HL-60/S4 (cell line): Measurements from ENCODE around the gene FAM217A.

ENCODE experiments used
- in situ Hi-C: fragments of 300-500 bp; cut with MboI; formaldehyde crosslinking; loops from 2 replicates; pipeline ENCODE4 v1.14.3; 2022; ENCODE audit warnings: low sequenced_read_pairs

The FAM217A gene

DNA sequence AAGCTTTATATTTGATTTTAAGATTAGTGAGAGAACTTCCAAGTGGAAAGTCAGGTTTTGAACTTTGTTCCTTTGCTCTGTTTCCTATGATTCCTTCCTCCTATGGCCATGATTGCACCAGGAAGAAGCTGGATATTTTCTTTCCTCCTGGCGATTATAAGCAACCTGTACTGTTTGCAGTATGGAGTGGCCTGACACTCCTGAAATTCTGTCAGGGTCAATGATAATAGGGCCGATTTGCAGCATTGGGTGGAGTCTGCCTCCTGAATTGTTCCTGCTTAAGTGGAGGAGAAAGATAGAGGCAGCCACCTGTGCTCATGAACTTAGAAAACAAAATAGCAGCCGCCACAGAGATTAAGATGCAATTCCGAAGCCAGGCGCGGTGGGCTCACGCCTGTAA is 9.8 kb upstream of the FAM217A start:
- in situ Hi-C loops: no loop called here

DNA sequence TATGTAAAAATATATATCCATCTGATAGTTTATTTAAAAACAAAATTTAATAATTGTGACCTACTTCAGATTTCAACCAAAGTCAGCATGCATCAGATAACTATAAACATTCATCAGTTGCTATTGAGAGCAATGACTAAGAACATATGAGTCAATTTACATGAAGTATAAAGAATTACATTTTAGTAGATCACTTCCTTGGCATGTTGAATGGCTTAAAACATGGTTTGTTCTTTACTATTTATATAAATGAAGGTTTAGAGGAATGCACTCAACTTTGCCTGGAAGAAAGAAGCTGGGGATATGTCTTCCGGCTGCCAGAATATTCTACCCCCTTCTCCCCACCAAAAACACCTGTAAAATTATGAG is 6.4 kb upstream of the FAM217A start:
- in situ Hi-C loops: no loop called here

DNA sequence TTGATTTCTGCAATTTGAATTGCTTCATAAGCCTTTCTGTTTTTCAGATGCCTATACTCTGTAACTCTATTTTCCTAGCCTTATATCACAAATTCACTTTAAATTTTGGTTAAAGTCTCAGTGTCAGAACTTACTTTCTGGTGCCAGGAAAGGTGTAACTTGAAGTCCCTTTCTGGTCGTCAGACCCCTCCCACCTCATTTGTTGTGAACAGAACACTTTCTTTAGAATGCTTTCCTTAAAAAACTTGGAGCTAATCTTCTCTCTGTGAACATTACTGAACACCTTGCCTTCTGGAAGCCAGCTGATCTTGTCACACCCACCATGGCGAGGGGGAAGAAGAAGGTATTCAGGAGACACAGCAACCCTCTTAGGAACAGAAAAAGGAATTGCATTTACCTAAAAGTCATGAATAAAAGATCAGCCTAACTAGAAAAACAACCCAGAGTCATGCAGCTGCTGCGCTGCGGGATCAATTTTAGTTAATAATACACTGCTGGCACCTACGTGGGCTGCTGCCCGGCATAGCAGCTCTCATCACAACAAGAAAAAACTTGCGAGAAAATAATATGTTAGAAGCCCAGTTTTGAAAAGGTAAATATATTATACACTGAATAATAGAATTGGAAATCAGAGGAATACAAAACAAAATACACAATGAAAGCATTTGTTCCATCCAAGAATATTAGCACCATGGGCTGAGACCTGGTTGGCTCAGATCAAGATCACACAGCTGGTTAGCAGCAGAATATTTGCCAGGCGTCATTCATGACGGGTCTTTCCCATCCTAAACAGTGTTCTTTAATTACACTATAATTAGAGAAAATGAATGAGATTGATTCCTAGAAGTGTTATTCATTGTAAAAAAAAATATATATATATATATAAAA is 5.8 kb upstream of the FAM217A start:
- in situ Hi-C loops: no loop called here

DNA sequence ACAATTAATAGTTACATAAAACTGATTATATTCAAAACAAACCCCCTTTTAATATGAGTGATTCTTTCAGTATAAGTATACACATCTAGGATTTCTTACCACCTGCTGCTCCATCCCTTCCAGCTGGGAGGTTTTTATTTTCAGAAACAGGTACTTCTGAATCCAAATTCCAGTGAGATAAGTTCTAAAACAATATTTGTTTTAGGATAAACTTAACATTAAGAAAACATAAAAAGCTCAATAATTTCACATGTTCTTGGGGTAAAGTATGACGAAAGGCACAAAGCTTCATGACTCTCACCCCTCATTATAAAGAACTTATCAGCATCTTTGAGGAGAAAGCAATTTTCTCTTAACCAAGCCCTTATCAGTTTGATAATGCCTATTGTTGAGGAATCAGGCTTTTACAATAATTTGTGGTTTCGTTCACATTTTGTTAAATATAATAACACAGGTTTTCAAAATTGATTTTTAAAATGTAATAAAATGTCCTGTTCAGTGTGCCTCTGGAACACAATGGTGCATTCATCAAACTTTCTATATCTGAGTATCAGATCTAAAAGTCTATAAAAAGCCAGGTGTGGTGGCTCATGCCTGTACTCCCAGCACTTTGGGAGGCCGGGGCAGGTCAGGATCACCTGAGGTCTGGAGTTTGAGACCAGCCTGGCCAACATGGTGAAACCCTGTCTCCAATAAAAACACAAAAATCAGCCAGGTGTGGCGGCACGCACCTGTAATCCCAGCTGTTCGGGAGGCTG is 4.3 kb downstream of the FAM217A start:
- in situ Hi-C loops: no loop called here

DNA sequence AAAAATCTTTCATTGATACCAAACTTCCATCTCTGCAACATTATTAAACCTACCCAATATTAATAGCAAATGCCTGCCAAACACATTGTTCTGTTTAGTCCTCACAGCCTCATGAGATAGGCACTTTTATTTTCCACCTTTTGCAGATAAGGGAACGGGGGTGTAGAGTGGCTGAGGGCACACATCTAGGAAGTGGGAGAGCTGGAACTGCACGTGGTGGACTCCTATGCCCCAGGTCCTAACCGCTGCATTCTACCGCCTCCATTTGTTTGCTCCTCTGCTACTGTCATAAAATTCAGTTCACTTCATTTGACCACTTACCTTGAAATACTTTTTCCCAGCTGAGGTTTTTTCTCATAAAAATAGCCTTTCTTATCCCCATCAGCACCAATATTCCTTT is 7.6 kb downstream of the FAM217A start:
- in situ Hi-C loops: no loop called here

DNA sequence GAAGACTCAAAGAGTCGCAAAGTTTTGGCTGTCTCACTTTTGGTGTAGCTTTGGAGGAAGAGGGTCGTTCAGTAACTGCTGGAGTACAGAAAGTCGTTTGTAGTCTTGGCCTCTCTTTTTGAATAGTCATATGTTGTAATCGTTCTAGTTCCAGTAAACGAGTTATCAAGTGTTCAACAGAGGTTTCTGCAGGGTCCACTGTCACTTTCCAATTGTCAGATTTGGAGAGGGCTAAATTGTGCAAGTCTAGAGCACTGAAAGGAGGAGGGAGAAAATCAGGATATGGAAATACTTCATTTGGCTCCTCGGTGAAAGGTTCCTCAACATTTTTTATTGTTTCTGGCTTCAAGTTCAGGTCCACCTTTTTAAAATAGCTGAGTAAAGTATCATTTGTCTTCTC is 9.7 kb downstream of the FAM217A start:
- in situ Hi-C loops: no loop called here

DNA sequence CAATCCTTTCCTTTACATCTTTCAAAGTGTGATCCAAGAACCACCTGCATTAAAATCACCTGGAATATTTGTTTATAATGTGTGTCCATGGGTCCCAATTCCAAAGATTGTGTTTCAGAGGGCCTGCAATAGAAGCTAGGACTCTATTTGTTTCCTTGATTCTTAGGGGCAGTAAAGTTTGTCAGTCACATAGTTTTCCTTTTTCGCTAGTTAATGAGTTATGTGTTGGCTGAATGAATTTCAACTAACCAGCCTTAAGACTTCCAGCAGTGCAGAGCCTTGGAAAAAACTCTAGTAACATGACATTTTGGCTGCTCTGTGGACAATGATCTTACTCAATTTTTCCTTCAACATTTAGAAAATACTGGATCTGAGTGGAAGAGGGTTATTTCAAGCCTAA is 11.3 kb downstream of the FAM217A start:
- in situ Hi-C loops: no loop called here

DNA sequence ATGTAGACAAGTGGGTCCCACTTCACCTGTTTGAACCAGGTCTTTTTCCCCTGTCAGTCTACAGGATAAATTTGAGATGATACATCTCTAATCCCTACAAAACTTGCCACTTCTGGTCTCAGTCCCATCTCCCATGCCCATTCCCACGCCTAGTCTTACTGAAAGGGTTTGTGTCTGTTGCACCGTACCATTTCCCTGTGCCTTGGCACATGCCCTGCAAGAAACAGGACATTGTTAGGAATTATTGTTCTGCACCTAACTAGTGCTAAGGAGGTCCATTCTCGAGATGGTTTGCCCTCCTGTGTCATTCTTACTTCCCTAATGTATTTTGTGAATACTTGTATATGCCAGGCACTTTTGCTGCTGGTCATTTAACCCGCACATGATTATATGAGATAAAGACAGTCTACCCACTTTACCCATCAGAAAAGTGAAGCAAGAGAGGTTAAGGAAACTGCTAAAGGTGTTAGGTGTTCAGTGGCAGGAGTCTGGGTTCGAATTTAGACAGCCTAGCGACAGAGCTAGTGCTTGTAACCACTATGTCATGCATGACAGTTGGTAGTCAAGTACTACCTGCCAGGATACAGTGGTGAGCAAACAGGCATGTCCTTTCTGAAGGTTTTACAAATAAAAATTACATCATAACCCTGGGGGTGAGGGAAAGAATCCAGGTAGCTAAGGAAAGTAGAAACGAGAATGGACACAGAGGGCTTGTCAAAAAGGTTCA is 12.7 kb downstream of the FAM217A start:
- in situ Hi-C loops: no loop called here

DNA sequence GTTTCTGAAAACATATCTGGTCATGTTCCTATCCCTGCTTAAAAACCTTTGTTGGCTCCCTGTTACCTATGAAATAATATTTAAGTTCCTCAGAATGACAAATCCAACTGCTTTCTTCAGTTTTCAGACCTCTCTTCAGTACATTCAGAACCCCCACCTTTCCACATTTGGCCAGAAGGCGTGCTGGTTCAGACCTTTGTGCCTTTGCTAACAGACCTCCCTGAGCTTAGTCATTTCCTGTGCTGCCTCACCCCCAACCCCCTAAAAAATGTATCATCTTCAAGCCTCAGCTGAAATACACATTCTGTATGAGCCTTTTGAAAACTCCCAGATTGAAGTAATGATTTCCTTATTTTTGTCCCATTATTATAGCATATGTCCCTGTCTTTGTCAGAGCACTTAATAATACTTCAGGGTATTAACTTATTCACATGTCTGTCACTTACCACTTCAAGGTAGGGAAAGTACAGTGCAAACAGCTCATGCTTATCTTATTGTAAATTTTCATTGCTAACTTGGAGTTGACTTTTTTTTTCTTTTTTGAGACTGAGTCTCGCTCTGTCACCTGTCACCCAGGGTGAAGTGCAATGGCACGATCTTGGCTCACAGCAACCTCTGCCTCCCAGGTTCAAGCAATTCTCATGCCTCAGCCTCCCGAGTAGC is 19.7 kb downstream of the FAM217A start:
- in situ Hi-C loops: no loop called here

DNA sequence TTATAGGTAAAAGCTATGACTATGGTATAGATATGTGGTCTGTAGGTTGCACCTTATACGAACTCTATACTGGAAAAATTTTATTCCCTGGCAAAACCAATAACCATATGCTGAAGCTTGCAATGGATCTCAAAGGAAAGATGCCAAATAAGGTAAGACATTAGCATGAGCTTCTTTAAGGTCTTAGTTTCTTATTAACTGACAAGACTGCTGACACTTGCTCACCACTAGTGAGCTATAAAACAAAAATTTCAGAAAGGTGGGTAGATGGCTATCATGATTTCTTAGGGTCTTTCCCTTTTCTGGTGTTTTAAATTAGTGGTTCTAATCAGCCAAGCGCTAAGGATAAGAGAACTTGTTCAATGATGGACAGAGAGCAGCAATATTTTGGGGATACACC is 21.9 kb downstream of the FAM217A start:
- in situ Hi-C loops: no loop called here

DNA sequence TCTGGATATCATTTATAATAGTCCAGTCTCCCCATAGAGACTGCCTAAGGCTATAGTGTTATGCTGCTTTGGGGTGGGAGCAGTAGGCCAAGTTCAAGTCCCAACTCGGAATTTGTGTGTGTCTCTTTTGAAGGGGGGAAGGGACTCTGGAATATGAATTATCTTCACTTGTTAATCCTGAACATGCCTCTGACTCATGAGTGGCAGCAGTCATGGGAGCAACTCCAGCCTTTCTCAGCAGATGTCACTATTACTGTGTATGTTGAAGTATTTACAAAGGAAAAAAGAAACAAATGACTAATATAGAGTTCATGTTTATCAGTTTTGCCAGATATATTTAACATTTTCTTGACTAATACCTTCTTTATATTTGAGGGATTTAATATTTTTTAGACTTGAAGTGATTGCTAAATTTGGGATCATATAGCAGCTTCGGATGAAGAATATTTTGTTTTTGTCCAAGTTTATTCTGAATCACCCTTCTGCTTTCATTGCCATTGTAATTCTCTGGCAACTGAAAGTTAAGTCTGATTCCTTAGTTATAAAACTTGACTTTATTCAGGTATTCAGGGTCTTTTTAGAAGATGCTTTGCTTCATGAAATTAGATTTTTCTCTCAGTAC is 23.4 kb downstream of the FAM217A start:
- in situ Hi-C loops: no loop called here

DNA sequence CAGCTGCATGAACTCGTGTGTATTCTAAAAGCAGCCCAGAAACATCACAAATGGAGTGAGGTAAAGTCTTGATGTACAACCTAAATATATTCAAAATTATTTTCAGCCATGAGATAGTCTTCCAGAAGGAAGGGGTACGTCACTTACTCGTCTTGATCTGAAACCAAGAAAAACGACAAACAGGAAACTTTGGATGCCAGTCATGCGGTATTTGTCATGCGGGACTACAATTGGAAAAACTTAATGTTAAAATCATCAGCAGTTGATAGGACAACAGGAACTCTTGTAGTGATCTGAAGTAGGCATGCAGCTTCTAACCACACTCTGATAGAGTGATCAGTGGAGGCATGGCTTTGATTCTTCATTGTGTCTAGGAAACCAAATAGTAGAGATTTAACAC is 29.7 kb downstream of the FAM217A start:
- in situ Hi-C loops: no loop called here

DNA sequence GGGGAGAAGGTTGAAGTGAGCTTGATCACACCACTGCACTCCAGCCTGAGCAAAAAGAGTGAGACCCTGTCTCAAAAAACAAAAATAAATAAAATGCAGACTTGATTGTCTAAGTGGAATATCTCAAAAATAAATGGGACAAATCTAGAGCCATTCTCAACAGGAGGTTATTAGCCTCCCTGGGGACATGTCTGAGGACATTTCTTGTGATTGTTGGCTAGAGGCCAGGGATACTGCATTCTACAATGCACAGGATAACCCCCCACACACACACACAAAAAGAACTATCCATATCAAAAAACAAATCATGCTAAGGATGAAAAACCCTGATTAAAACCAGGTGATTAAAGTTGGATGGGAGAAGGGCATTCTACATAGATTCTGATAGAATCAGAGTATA is 37.5 kb downstream of the FAM217A start:
- in situ Hi-C loops: no loop called here

DNA sequence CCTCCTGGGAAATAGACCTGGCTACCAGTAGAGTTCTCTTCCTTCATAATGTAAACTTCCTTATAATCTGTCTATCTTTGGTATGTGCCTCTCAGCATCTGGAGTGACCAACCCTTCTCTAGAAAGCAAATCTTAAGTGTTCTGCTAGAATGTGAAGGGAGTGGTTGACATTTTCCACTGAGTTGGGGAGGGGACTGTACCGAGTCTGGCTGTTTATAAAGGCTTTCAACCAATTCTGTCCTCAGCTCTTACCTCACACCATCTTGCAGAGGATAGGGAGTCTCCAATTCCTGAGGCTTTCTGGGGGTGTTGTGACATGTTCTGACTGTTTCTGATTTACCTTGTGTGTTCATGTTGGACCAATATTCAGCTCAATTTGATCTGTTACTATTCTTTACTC is 39.6 kb downstream of the FAM217A start:
- in situ Hi-C loops: no loop called here

DNA sequence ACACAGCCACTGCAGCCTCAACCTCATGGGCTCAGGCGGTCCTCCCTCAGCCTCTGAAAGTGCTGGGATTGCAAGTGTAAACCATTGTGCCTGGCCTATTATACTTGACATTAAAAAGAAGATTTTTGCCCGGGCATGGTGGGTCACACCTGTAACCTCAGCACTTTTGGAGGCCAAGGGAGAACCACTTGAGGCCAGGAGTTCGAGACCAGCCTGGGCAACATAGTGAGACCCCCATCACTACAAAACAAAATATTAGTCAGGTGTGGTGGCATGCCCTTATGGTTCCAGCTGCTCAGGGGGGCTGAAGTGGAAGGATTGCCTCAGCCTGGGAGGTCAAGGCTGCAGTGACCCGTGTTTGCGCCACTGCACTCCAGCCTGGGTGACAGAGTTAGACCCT is 42.4 kb downstream of the FAM217A start:
- in situ Hi-C loops: no loop called here

DNA sequence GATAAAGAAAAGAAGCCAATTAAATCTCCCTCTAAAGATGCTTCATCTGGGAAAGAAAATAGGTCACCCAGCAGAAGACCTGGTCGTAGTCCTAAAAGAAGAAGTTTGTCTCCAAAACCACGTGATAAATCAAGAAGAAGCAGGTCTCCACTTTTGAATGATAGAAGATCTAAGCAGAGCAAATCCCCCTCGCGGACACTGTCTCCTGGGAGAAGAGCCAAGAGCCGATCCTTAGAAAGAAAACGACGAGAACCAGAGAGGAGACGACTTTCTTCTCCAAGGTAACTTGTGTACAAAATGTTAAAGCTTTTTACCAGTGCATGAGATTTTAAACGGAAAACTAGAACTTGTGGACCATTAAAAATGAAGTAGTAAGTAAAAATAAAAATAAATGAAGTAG is 46.5 kb downstream of the FAM217A start:
- in situ Hi-C loops: no loop called here

DNA sequence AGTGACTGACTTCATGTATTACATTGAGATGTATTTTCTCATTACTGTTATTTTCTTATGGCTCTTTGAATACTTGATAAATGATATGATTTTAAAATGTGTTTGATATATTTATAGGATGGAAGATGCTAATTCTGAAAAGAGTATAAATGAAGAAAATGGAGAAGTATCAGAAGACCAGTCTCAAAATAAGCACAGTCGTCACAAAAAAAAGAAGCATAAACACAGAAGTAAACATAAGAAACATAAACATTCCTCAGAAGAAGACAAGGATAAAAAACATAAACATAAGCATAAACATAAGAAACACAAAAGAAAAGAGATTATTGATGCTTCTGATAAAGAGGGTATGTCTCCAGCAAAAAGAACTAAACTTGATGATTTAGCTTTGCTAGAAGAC is 47.5 kb downstream of the FAM217A start:
- in situ Hi-C loops: no loop called here

DNA sequence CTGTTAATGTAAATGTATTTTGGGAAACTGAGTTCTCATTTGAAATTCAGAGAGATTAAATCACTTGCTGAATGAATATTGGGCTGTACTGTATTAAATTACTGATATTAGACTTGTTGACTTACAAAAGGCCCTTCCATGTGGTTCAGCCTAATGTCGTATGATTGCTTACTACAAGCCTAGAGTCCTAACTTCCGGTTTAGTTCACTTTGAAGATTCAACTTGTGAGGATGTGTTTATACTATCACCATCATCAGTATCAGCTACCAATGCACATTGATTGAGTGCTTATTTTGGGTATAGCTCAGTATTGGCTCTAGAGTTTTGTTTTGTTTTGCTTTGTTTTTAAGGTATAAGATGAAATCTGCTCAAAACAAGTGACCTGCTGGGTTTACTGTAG is 48.3 kb downstream of the FAM217A start:
- in situ Hi-C loops: no loop called here

DNA sequence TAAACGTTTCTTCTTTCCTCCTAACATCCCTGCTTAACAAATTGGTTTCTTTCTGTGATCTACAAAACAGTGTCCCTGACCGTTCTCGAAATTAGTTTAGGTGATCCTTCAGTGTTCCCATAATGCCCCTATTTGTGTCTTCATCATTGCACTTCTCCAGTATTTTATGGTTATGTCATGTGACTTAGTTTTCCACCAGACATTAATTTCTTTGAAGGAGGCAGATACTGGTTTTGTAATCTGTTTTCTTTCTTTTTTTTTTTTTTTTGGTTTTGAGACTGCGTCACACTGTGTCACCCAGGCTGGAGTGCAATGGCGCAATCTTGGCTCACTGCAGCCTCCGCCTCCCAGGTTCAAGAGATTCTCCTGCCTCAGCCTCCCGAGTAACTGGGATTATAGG is 49.2 kb downstream of the FAM217A start:
- in situ Hi-C loops: no loop called here

DNA sequence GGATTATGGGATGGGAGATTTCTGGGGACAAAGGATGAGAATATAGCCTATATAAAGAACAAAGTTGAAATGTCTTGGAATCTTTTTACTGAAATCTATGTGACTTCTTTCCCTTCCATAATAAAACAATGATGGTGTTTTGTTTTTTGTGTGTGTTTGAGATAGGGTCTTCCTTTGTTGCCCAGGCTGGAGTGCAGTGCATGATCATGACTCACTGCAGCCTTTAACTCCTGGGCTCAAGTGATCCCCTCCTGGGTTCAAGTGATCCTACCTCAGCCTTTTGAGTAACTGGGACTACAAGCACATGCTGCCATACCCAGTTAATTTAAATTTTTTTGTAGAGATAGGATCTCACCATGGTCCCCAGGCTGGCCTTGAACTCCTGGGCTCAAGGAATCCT is 50.9 kb downstream of the FAM217A start:
- in situ Hi-C loops: no loop called here

DNA sequence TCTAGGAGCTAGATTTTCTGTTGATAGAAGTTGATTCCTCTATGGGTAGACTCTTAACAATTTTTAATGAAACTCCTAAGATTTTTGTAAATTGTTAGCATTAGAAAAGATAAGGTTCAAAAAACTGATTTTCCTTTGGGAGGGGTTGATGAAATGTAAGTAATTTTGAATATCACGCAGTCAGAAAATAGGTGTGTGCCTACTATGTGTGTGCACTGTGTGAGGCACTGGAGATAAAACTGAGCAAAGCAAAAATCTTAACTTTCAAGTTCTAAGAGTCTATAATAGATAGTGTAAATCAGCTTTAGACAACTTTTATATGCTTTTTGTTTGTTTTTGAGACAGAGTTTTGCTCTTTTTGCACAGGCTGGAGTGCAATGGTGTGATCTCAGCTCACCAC is 53.3 kb downstream of the FAM217A start:
- in situ Hi-C loops: no loop called here
